Calu3 (cell line): ENCODE results near the gene WDFY2. TPM values are rescaled to one million over a fixed set of nuclear protein-coding genes. Genes with fewer than 3 reads are reported as not detected.

Experiments used
- BruUV-seq: library from RNA; stranded (reverse); fragments of 400-500 nt; replicated peaks from 2 replicates; lab custom pipeline; 2021; lab: Mats Ljungman, UMichigan
- CTCF ChIA-PET: fragments of 300-600 bp; sonication (Branson Sonifier 250); formaldehyde crosslinking; loops from one replicate; lab custom pipeline; 2022; ENCODE audit warnings: antibody characterized with exemption; lab: Charles Lee
- DNase-seq: peaks from one replicate; pipeline ENCODE4 v3.0.0; 2022
- H3K27ac Mint-ChIP-seq: one replicate; pipeline ENCODE4 v1.8.0; 2022; ENCODE audit warnings: mixed read lengths; ENCODE audit not compliant: unreplicated experiment
- H3K27me3 Mint-ChIP-seq: one replicate; pipeline ENCODE4 v1.8.0; 2022; ENCODE audit warnings: mixed read lengths; ENCODE audit not compliant: unreplicated experiment
- H3K36me3 Mint-ChIP-seq: one replicate; pipeline ENCODE4 v1.8.0; 2022; ENCODE audit warnings: mild to moderate bottlenecking, moderate library complexity, mixed read lengths; ENCODE audit not compliant: insufficient read depth, unreplicated experiment
- H3K4me1 Mint-ChIP-seq: one replicate; pipeline ENCODE4 v1.8.0; 2022; ENCODE audit warnings: mild to moderate bottlenecking, low read depth, mixed read lengths; ENCODE audit not compliant: unreplicated experiment
- H3K4me3 Mint-ChIP-seq: one replicate; pipeline ENCODE4 v1.8.0; 2022; ENCODE audit warnings: mild to moderate bottlenecking, low read depth, moderate library complexity, mixed read lengths; ENCODE audit not compliant: unreplicated experiment
- H3K9me3 Mint-ChIP-seq: one replicate; pipeline ENCODE4 v1.8.0; 2022; ENCODE audit warnings: low read depth, mixed read lengths; ENCODE audit not compliant: unreplicated experiment
- CTCF ChIP-seq: fragments of 200-600 bp; IDR thresholded peaks from one replicate; pipeline ENCODE4 v1.8.0; 2022; ENCODE audit warnings: antibody characterized with exemption; ENCODE audit not compliant: unreplicated experiment
- intact Hi-C: fragments of 100-400 bp; cut with micrococcal nuclease; formaldehyde crosslinking; loops from one replicate; pipeline ENCODE4 v1.10.0; 2022; ENCODE audit not compliant: unreplicated experiment
- total RNA-seq: library from RNA; stranded (reverse); gene quantifications from 2 replicates; pipeline ENCODE4 v1.2.3, GENCODE V29; 2022

Gene WDFY2
- total RNA-seq, 1 experiment from 2014 or later = 5.9 TPM

GRCh38 chr13:51620165-51620983, 36.1 kb downstream of the WDFY2 start:
- CTCF ChIA-PET = no interaction called here
- intact Hi-C loops = no loop called here
- no peak for TF ChIP-seq CTCF

GRCh38 chr13:51621602-51622001, 37.3 kb downstream of the WDFY2 start:
- Mint-ChIP-seq H3K4me3 (no peak overlapping the region), H3K36me3 (no peaks in the 10 kb centered on the region), H3K27me3 (no peaks in the 10 kb centered on the region), H3K4me1 (no peaks in the 10 kb centered on the region), H3K9me3 (no peaks in the 10 kb centered on the region), H3K27ac (no peak overlapping the region)
- DNase-seq = no peak
- CTCF ChIA-PET = no interaction called here
- no peak for TF ChIP-seq CTCF
- BruUV-seq = no TSS peak
- intact Hi-C loops = no loop called here

More at GRCh38 chr13:51620165-51620983, 36.1 kb downstream of the WDFY2 start:
- no peak overlapping the region for H3K27ac Mint-ChIP-seq
- H3K27me3 Mint-ChIP-seq = no peaks in the 10 kb centered on the region
- no peaks in the 10 kb centered on the region for H3K4me1 Mint-ChIP-seq
- DNase-seq = no peak
- BruUV-seq = no TSS peak
- no peaks in the 10 kb centered on the region for H3K9me3 Mint-ChIP-seq
- no peaks in the 10 kb centered on the region for H3K36me3 Mint-ChIP-seq
- no peak overlapping the region for H3K4me3 Mint-ChIP-seq

GRCh38 chr13:51623473-51623872, 39.2 kb downstream of the WDFY2 start:
- no TSS peak for BruUV-seq
- CTCF ChIA-PET = no interaction called here
- no peaks in the 10 kb centered on the region for H3K4me1 Mint-ChIP-seq
- H3K4me3 Mint-ChIP-seq = no peak overlapping the region
- intact Hi-C loops = no loop called here
- no peaks in the 10 kb centered on the region for H3K27me3 Mint-ChIP-seq
- DNase-seq = no peak
- TF ChIP-seq CTCF = no peak
- H3K27ac Mint-ChIP-seq = no peak overlapping the region
- H3K9me3 Mint-ChIP-seq = no peaks in the 10 kb centered on the region
- no peaks in the 10 kb centered on the region for H3K36me3 Mint-ChIP-seq

- no peak for DNase-seq
- TF ChIP-seq CTCF = no peak
- Mint-ChIP-seq H3K4me3 (no peak overlapping the region), H3K4me1 (no peaks in the 10 kb centered on the region), H3K27me3 (no peaks in the 10 kb centered on the region), H3K27ac (no peak overlapping the region), H3K36me3 (no peaks in the 10 kb centered on the region), H3K9me3 (no peaks in the 10 kb centered on the region)
- CTCF ChIA-PET = no interaction called here
- intact Hi-C loops = no loop called here
- no TSS peak for BruUV-seq
Measured at GRCh38 chr13:51624207-51624606, 39.9 kb downstream of the WDFY2 start.
